Spinal cord (tissue), 10 donors: ENCODE data around the gene SHCBP1L. TPM values are rescaled to one million over a fixed set of nuclear protein-coding genes. Genes with fewer than 3 reads are reported as not detected.
A peak's percentile ranks its signal among the peaks of the same experiment; 100 is the strongest.

Source experiments
- DNase-seq, 6 donors: peaks; one replicate each; pipeline versions ENCODE4 v3.0.0 to v3.0.0-alpha.2; 2013 to 2015; ENCODE audit warnings: low spot score in 6 of 6, low read depth in 4 of 6
- H3K27ac ChIP-seq: one replicate; pipeline ENCODE4 v1.5.1; 2013; ENCODE audit warnings: low read depth, low read length, control low read depth
- H3K27me3 ChIP-seq: one replicate; pipeline ENCODE4 v1.6.1; 2013; ENCODE audit warnings: low read length; ENCODE audit not compliant: control insufficient read depth, insufficient read depth
- H3K36me3 ChIP-seq: one replicate; pipeline ENCODE4 v1.6.1; 2013; ENCODE audit warnings: low read length; ENCODE audit not compliant: control insufficient read depth, insufficient read depth
- H3K4me1 ChIP-seq: one replicate; pipeline ENCODE4 v1.6.1; 2013; ENCODE audit warnings: low read length; ENCODE audit not compliant: control insufficient read depth, insufficient read depth
- H3K4me3 ChIP-seq: one replicate; pipeline ENCODE4 v1.5.1; 2013; ENCODE audit warnings: low read depth, low read length, control low read depth
- H3K9me3 ChIP-seq: one replicate; pipeline ENCODE4 v1.6.1; 2013; ENCODE audit warnings: low read length; ENCODE audit not compliant: control insufficient read depth, insufficient read depth
- WGBS: methylation state at CpG from one replicate; pipeline ENCODE4 v1.1.5; 2013; ENCODE audit warnings: missing lambda C conversion rate; ENCODE audit not compliant: insufficient coverage; 5-methylcytosine and 5-hydroxymethylcytosine counted together
- polyA plus RNA-seq, 2 donors: library from polyadenylated mRNA; unstranded; fragments of 120-200 nt; gene quantifications; one replicate each; pipeline ENCODE4 v1.2.1, GENCODE V29; 2013; ENCODE audit not compliant: insufficient read length in 2 of 2
- total RNA-seq, 2 donors: library from RNA; depleted of rRNA in 1 of 2; stranded (reverse); fragments of 120-200 nt in 1 of 2; fragments of >200 nt in 1 of 2; gene quantifications; one replicate each; pipeline versions ENCODE4 v1.2.3 to v1.2.4, GENCODE V29; 2013 to 2014
- donor health status: healthy.

Gene SHCBP1L
- total and polyA plus RNA-seq, 4 donors = 0.10 to 0.30 (median 0.26) TPM

DNA sequence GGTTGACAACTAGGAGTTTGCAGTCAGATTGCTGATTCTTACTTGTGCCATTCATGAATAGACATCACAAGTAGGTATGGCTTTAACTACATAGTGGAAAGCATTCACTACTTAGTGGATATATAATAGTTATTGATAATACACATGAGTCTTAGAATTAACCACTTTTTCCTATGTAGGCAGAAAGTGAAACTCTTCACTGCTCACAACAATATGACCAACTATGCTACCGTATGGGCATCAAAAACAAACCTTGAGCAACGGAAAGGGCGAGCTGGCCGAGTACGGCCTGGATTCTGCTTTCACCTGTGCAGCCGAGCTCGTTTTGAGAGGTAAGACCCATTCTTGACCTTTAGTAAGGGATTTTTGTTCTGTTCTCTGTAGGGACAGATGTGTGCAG, 75.1 kb downstream of the SHCBP1L start:
- Histone ChIP-seq H3K27ac (no peak overlapping the region), H3K4me3 (no peak overlapping the region), H3K4me1 (no peaks in the 10 kb centered on the region), H3K27me3 (no peaks in the 10 kb centered on the region), H3K9me3 (no peaks in the 10 kb centered on the region), H3K36me3 (peaks cover 24% of the 10 kb centered on the region)
- DNase-seq = no peak
- WGBS = 96% methylated on average over 7 of the region's 7 CpGs

DNA sequence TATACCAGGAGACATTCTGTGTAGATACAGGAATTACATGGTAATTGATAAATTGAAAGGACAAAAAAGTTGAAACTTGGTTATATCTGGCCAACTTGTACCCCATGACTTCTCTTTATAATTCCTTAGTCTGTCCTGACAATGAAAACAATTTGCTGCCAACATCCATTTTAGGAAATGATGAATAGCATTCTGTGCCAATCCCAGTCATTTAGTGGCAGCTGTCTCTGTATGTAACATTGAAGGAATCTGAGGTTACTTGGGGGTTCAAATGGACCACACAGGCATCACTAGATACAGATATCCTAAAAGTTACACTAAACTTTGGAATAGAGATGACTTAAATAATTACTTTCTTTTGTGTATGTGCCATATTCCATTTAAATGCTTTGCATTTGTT, 75.6 kb downstream of the SHCBP1L start:
- H3K27ac ChIP-seq = no peak overlapping the region
- H3K9me3 ChIP-seq = no peaks in the 10 kb centered on the region
- H3K4me1 ChIP-seq = no peaks in the 10 kb centered on the region
- H3K27me3 ChIP-seq = no peaks in the 10 kb centered on the region
- DNase-seq = no peak
- H3K36me3 ChIP-seq = peaks cover 23% of the 10 kb centered on the region
- no peak overlapping the region for H3K4me3 ChIP-seq

DNA sequence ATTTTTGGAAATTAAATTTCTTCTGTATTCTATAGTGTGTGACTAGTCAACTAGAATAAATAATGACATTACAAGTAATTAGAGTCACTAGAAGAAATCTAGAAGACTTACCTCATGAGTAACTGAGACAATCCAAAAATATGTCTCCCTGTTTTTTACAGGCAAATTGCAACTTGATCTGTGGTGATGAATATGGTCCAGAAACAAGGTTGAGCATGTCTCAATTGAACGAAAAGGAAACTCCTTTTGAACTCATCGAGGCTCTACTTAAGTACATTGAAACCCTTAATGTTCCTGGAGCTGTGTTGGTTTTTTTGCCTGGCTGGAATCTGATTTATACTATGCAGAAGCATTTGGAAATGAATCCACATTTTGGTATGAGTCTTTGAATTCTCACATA, 77.1 kb downstream of the SHCBP1L start:
- Histone ChIP-seq H3K4me3 (no peak overlapping the region), H3K36me3 (peaks cover 24% of the 10 kb centered on the region), H3K4me1 (no peaks in the 10 kb centered on the region), H3K27ac (no peak overlapping the region), H3K9me3 (no peaks in the 10 kb centered on the region), H3K27me3 (no peaks in the 10 kb centered on the region)
- WGBS = no CpG with 5 or more reads among the region's 2 CpGs
- DNase-seq = no peak

DNA sequence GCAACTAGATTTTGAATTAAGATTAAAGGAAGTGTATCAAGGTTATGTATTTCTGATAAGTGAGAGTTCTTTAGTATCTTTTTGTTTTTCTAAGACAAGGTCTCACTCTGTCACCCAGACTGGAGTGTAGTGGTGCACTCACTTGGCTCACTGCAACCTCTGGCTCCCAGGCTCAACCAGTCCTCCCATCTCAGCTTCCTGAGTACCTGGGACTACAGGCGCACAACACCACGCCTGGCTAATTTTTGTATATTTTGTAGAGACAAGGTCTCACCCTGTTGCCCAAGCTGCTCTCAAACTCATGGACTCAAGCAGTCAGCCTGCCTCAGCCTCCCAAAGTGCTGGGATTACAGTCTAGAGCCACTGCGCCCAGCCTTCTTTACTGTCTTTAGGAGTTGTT, 80.1 kb downstream of the SHCBP1L start:
- Histone ChIP-seq H3K4me3 (no peak overlapping the region), H3K27me3 (no peaks in the 10 kb centered on the region), H3K4me1 (no peaks in the 10 kb centered on the region), H3K27ac (no peak overlapping the region), H3K36me3 (peaks cover 31% of the 10 kb centered on the region), H3K9me3 (no peaks in the 10 kb centered on the region)
- WGBS = 100% methylated on average over 2 of the region's 3 CpGs
- DNase-seq = no peak

DNA sequence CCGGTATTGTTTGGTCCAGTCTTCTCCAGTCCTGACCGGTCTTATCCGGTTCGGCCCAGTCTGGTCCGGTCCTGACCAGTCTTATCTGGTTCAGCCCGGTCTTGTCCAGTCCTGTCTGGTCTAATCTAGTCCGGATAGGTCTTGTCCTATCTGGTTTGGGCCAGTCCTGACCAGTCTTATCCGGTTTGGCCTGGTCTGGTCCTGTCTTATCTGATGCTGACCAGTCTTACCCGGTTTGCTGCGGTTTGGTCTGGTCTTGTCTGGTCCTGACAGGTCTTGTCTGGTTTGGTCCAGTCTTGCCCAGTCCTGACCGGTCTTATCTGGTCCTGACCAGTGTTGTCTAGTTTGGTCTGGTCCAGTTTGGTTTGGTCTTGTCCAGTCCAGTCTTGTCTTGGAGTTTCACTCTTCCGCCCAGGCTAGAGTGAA, 83.7 kb downstream of the SHCBP1L start:
- WGBS = 98% methylated on average over 12 of the region's 12 CpGs
- peak in 1 of 6 donors; percentile 3 for DNase-seq
- H3K27me3 ChIP-seq = no peaks in the 10 kb centered on the region
- peaks cover 36% of the 10 kb centered on the region for H3K36me3 ChIP-seq
- no peaks in the 10 kb centered on the region for H3K4me1 ChIP-seq
- H3K9me3 ChIP-seq = no peaks in the 10 kb centered on the region
- H3K27ac ChIP-seq = no peak overlapping the region
- no peak overlapping the region for H3K4me3 ChIP-seq

DNA sequence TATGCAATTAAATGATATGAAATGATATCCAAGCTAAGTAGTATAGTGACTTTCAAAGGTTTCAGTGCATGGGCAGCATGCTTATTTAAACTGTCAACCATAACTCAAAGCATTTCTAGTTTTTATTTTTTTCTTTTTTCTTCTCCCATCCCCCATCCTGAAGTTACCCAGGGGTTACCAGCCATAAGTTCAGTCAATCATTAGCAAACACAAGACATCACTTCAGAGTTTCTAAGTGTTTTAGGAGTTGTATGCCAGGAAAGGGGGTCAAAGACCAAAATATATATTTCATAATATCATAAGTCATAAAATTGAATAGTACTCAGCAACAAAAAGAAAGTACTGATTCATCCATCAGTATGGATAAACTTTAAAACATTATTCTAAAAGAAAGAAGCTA, 85.1 kb downstream of the SHCBP1L start:
- Histone ChIP-seq H3K4me1 (no peaks in the 10 kb centered on the region), H3K27ac (no peak overlapping the region), H3K27me3 (no peaks in the 10 kb centered on the region), H3K4me3 (no peak overlapping the region), H3K36me3 (peaks cover 37% of the 10 kb centered on the region), H3K9me3 (no peaks in the 10 kb centered on the region)
- DNase-seq = no peak

DNA sequence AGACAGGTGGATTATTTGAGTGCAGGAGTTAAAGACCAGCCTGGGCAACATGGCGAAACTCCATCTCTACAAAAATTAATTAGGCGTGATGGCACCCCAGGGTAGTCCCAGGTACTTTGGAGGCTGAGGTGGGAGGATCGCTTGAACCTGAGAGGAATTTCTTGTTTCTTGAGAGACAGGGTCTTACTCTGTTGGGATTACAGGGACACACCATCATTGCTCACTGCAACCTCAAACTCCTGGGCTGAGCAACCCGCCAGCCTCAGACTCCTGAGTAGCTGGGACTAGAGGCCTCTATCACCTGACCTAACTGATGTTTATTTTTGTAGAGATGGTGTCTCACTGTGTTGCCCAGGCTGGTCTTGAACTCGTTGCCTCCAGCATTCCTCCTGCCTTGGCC, 89.0 kb downstream of the SHCBP1L start:
- Histone ChIP-seq H3K27ac (no peak overlapping the region), H3K27me3 (no peaks in the 10 kb centered on the region), H3K4me3 (no peak overlapping the region), H3K9me3 (no peaks in the 10 kb centered on the region), H3K4me1 (no peaks in the 10 kb centered on the region), H3K36me3 (peaks cover 27% of the 10 kb centered on the region)
- no CpG with 5 or more reads among the region's 5 CpGs for WGBS
- no peak for DNase-seq

DNA sequence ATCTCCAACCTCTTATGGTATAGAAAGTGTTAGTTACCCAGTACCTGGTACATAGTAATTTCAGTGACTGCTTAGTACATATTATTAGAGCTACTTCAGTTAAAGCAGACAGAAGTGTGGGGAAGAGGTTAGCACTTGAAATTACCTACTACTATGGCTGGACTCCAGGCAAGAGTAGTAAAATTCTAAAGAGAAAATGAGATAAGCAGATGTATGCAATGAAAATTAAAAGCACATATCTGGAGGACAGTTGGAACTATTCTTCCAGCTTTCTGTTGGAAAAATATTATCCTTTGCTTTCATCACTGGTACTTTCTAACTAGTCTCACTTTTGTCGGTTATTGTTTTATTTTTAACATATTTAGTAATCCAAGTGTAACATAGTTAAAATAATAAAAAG, 90.1 kb downstream of the SHCBP1L start:
- Histone ChIP-seq H3K4me1 (no peaks in the 10 kb centered on the region), H3K9me3 (no peaks in the 10 kb centered on the region), H3K27me3 (no peaks in the 10 kb centered on the region), H3K4me3 (no peak overlapping the region), H3K36me3 (peaks cover 20% of the 10 kb centered on the region), H3K27ac (no peak overlapping the region)
- WGBS = no CpG with 5 or more reads among the region's 1 CpG
- no peak for DNase-seq

DNA sequence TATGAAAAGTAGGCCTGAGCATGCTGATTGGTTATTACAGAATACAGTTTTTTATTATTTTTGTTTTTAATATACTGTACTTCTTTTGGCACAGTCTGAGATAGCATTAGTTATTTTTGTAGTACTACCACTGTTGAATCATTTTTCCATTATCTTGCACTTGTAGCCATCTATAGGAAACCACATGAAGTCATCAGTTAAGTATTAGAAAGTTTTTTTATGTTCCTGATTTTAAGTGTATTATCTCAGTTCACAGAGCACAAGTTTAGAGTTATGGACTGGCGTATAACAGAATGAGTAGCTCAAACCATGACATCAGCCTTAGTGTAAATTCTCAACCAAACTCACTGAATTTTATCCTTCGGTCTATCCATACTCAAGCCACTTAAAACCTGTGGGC, 91.0 kb downstream of the SHCBP1L start:
- H3K4me1 ChIP-seq = no peaks in the 10 kb centered on the region
- WGBS = no CpG with 5 or more reads among the region's 2 CpGs
- no peaks in the 10 kb centered on the region for H3K27me3 ChIP-seq
- peaks cover 13% of the 10 kb centered on the region for H3K36me3 ChIP-seq
- H3K27ac ChIP-seq = no peak overlapping the region
- H3K9me3 ChIP-seq = no peaks in the 10 kb centered on the region
- no peak for DNase-seq
- H3K4me3 ChIP-seq = no peak overlapping the region

DNA sequence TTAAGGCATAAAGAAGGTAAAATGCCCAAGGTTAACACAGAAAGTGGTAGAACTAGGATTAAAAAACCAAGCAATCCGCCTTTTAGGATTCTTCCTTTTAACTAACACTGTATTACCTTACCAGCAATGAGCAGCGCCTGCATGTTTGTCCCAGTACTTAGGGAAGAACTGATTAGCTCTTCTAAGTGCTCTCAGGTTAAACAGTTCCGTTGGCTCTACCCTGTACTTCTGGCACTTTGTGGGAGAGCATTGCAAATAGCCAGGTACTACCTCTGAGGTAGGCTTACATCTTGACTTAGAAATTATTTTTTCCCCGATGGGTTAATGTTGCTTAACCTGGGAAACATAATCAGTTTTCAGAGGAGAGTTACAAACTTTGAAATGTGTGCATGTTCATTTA, 92.3 kb downstream of the SHCBP1L start:
- H3K4me1 ChIP-seq = no peaks in the 10 kb centered on the region
- H3K36me3 ChIP-seq = peaks cover 21% of the 10 kb centered on the region
- H3K27ac ChIP-seq = no peak overlapping the region
- H3K9me3 ChIP-seq = no peaks in the 10 kb centered on the region
- no peak for DNase-seq
- 90% methylated on average over 2 of the region's 4 CpGs for whole genome bisulfite sequencing
- H3K4me3 ChIP-seq = no peak overlapping the region
- no peaks in the 10 kb centered on the region for H3K27me3 ChIP-seq
